VCaP (cell line): ENCODE data around the gene GAST.

Source experiments
- H3K27ac ChIP-seq: fragments of 450-650 bp; 2 replicates; pipeline ENCODE4 v1.5.1; 2017
- TF ChIP-seq, protein P1 (sequence below): fragments of 450-650 bp; conservative IDR thresholded peaks from 2 replicates; pipeline ENCODE4 v1.5.1; 2017; ENCODE audit warnings: mild to moderate bottlenecking, moderate library complexity

The GAST gene

GRCh38 chr17:41710472-41711090 lies 1.6 kb upstream of the GAST start:
- TF ChIP-seq, protein P1, sequence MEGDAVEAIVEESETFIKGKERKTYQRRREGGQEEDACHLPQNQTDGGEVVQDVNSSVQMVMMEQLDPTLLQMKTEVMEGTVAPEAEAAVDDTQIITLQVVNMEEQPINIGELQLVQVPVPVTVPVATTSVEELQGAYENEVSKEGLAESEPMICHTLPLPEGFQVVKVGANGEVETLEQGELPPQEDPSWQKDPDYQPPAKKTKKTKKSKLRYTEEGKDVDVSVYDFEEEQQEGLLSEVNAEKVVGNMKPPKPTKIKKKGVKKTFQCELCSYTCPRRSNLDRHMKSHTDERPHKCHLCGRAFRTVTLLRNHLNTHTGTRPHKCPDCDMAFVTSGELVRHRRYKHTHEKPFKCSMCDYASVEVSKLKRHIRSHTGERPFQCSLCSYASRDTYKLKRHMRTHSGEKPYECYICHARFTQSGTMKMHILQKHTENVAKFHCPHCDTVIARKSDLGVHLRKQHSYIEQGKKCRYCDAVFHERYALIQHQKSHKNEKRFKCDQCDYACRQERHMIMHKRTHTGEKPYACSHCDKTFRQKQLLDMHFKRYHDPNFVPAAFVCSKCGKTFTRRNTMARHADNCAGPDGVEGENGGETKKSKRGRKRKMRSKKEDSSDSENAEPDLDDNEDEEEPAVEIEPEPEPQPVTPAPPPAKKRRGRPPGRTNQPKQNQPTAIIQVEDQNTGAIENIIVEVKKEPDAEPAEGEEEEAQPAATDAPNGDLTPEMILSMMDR, result no peak
- no peak overlapping the region for H3K27ac ChIP-seq

DNA sequence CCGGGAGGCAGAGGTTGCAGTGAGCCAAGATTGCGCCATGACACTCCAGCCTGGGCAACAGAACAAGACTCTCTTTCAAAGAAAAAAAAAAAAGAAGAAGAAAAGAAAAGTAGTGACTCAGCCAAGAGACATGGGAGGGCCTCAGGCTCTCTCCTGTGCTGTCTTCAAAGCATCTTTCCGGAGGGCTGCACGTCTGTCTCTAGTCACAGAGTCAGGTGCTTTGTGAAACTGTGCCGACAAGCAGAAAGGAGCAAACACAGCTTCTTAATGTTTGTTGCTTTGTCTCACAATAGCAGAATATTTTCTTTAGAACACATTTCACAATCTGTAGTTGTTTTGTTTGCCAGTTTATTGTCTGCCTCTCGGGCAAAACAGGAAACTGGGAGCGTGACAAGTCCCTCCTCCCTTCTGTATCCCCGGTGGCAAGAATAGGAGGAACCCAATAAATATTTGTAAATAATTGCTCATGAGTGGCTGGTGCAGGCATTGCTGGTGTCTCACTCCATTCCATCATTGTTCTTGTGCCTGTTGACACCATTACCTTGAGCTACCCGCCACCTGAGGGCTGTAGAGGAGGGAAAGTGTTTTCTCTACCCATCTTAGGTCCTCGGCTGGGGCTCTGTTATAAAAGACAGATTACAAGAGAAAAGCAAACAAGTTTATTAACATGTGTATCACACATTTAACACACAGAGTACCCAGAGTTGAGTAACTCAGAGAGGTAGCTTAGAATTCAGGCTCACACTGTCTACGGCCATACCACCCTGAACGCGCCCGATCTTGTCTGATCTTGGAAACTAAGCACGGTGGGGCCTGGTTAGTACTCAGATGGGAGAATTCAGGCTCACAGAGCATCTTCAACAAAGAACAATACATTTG lies 5.5 kb downstream of the GAST start:
- TF ChIP-seq, protein P1, result no peak
- peak overlapping the region; percentile 45 for H3K27ac ChIP-seq

- TF ChIP-seq, protein P1, result no peak
- H3K27ac ChIP-seq, result peak overlapping the region; percentile 45
These were observed 6.1 kb downstream of the GAST start for GRCh38 chr17:41718287-41718645.

- H3K27ac ChIP-seq, result no peak overlapping the region
- TF ChIP-seq, protein P1, result no peak
These were observed 10.1 kb downstream of the GAST start for GRCh38 chr17:41722231-41722630.

DNA sequence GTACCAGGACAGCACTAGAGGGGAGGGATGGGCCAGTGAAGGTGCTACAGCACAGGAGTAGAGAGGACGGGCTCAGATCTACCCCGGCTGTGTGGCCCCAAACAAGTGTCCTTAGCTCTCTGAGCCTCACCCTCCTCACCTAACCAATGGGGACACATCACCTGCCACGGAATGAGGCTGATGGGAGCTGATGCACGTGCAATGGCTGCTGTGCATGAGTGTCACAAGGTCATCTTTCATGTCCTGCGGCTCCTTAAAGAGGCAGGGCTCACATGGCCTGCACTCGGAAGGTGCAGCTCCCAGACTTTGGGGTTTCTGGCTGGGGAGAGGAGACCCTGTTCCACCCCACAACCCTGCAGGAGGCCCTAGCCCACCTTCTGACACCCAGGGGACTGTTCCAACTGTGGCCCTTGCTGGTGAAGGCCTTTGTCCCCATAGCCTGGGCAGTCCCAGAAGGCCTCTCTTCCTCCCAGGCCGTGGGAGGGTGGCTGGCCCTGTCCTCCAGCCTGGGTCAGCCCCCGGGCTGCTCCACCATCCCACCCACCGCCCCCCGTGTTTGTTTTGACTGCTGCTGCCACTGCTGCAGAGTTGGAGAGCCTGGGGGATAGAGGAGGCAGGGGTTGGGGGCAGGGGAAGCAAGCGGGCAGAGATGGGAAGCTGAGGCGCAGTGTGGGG lies 11.8 kb downstream of the GAST start:
- TF ChIP-seq, protein P1, result no peak
- H3K27ac ChIP-seq, result no peak overlapping the region

- TF ChIP-seq, protein P1, result no peak
- no peak overlapping the region for H3K27ac ChIP-seq
These were observed 12.4 kb downstream of the GAST start for GRCh38 chr17:41724476-41725050.

DNA sequence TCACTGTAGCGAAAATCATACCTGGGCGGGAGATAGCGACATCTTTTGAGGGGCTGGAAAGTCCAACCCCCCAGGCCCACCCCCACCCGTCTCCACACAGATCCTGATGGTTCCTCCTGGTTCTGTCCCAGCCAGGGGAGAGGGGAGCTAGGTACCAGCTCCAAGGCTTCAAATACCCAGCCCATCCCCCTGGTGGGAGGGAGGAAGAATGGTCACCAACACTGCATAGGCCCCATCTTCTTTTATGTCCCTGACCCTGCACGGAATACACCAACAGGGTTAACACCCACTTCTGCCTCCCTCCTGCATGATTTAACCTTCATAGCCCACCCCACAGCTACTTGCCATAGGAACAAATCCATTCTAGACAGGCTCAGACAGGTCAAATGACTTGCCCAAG lies 13.0 kb downstream of the GAST start:
- H3K27ac ChIP-seq, result no peak overlapping the region
- TF ChIP-seq, protein P1, result no peak
